PC-9 (cell line): Measurements from ENCODE around the gene NIP7.

Experiments
- CTCF ChIP-seq: fragments of 200-600 bp; sonication (generic); conservative IDR thresholded peaks from 2 replicates; pipeline ENCODE4 v1.6.1; 2017; ENCODE audit warnings: mixed run types, antibody characterized with exemption, mild to moderate bottlenecking, moderate library complexity
- EZH2 ChIP-seq: fragments of 200-600 bp; sonication (generic); IDR thresholded peaks from 2 replicates; pipeline ENCODE4 v1.8.0; 2017; ENCODE audit warnings: antibody characterized with exemption, low read depth

GRCh38 chr16:69313469-69313868, 26.1 kb upstream of the NIP7 start:
- TF ChIP-seq CTCF, result no peak
- no peak for TF ChIP-seq EZH2
